ENCODE results near the gene CCL4. TPM values are rescaled to one million over a fixed set of nuclear protein-coding genes. Genes with fewer than 3 reads are reported as not detected.

CCL4 gene
- total RNA-seq, 4 donors from 2014 or later: 0.90 to 2.4 (median 1.9) TPM; not detected in 1

DNA sequence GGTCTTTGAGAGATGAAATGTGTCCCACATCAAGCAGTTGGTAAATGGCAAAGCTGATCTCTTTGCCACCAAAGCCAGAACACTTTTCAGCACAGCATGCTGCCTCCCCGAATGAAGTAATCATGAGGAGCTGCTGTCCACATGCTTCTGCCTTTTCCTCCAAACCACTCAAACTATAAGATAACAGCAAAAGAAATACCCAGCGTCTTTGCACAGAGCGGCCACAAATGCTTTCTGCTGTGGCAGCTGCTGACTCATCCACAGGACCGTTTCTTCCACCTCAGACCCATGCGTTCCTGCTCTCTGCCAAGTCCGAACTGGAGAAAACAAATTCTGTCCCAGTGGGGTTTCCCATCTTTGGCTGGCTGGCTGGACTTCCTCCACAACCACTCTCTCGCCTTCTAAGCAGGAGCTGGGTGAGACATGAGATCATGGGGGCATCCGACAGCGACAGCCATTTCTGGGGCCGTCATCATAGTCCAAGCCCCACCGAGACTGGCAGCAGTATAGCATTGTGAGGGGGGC is 45.7 kb downstream of the CCL4 start:
- no peak for TF ChIP-seq EP300 (IDR thresholded peaks at IDR 0.05)
- peak in 1 of 5 experiments; percentile 1 for TF ChIP-seq CTCF (IDR thresholded peaks at IDR 0.05)
- WGBS, 2 donors: 48 to 51% methylated on average over 11 of the region's 11 CpGs
- H3K36me3 ChIP-seq: no peaks in the 10 kb centered on the region
- H3K4me3 ChIP-seq: no peak overlapping the region
- no peaks in the 10 kb centered on the region for H3K9me3 ChIP-seq
- peaks cover 0 to 4% of the 10 kb centered on the region in 2 donors for H3K27me3 ChIP-seq
- peaks cover 0 to 13% (median 3%) of the 10 kb centered on the region in 4 donors for H3K4me1 ChIP-seq
- H3K27ac ChIP-seq: no peak overlapping the region
- DNase-seq (ENCODE audit: low spot score in 2 of 2): peak; percentile 28 to 56

GRCh38 chr17:36151891-36152638 is 48.4 kb downstream of the CCL4 start:
- peaks cover 0 to 13% (median 3%) of the 10 kb centered on the region in 4 donors for H3K4me1 ChIP-seq
- no peaks in the 10 kb centered on the region for H3K9me3 ChIP-seq
- H3K4me3 ChIP-seq: no peak overlapping the region
- DNase-seq (ENCODE audit: low spot score in 2 of 2): peak in 1 of 2 donors; percentile 4
- H3K36me3 ChIP-seq: no peaks in the 10 kb centered on the region
- peaks cover 0 to 6% of the 10 kb centered on the region in 2 donors for H3K27me3 ChIP-seq
- no peak for TF ChIP-seq CTCF (IDR thresholded peaks at IDR 0.05)
- TF ChIP-seq POLR2A (IDR thresholded peaks at IDR 0.05): no peak
- no peak for TF ChIP-seq EP300 (IDR thresholded peaks at IDR 0.05)
- 69 to 72% methylated on average over 4 of the region's 4 CpGs for WGBS, 2 donors
- no peak overlapping the region for H3K27ac ChIP-seq

DNA sequence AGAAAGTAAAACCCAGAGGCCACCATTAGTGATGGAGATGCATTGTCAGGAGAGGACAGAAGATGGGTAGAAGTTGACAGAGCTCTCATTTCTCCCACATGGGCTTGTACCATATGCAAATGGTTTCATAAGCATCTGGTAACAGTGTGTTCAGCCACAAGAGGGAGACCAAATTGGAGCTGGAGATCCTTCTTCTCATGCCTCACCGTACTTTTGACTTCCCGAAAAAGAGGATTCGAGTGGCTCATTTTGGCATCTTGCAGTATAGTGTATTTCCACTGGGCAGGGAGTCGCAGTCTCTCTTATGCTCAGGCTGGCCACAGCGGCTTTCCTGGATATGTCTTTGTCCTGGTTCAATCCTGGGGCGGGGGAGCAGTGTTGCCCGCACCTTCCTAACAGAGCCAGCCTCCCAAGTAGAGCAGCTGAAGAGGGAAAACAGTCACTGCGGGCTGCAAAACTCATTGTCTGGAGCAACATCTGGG is 49.1 kb downstream of the CCL4 start:
- Histone ChIP-seq H3K36me3 (no peaks in the 10 kb centered on the region), H3K9me3 (no peaks in the 10 kb centered on the region), H3K27me3 (peaks cover 0 to 6% of the 10 kb centered on the region in 2 donors), H3K4me1 (peaks cover 0 to 13% (median 3%) of the 10 kb centered on the region in 4 donors), H3K4me3 (no peak overlapping the region), H3K27ac (no peak overlapping the region)
- 81 to 89% methylated on average over 8 of the region's 8 CpGs for WGBS, 2 donors
- DNase-seq (ENCODE audit: low spot score in 2 of 2): peak in 1 of 2 donors; percentile 5
- TF ChIP-seq CTCF (IDR thresholded peaks at IDR 0.05) (no peak), EP300 (IDR thresholded peaks at IDR 0.05) (no peak), POLR2A (IDR thresholded peaks at IDR 0.05) (no peak)

DNA sequence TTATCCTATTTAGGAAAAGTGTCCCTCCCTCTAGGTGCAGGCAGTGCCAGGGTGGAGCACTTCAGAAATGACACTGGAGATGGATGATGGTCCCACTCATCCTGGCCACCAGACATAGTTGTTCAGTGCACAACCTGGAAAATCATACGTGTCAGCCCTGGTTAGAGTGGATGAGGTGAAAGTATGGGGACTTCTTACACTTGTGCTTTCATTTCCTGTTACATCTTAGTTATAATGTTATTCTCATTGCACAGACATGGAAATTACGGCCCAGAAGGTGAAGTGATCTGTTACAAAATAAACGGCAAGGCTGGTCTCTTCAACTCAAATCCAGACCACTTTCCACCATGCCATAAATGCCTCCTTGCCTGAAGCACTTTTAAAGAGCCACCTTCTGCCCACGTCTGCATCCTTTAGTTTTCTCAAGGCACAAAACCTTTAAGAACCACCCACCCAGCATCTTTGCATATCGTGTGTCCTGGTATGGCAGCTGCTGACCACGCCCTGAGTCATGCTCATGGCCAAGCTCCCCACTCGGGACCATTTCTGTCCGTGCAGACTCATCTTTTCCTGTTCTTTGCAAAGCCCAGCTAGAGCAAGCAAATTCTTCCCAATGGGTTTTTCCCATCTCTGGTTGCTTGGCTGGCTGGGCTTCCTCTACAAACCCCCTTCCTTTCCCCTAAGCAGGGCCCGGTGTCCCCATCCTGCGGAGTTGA is 50.4 kb downstream of the CCL4 start:
- H3K27ac ChIP-seq: no peak overlapping the region
- DNase-seq (ENCODE audit: low spot score in 2 of 2): peak in 1 of 2 donors; percentile 3

More for the DNA sequence above, 50.4 kb downstream of the CCL4 start:
- TF ChIP-seq CTCF (IDR thresholded peaks at IDR 0.05) (no peak), EP300 (IDR thresholded peaks at IDR 0.05) (no peak), POLR2A (IDR thresholded peaks at IDR 0.05) (no peak)
- Histone ChIP-seq H3K4me3 (no peak overlapping the region), H3K9me3 (no peaks in the 10 kb centered on the region), H3K36me3 (no peaks in the 10 kb centered on the region), H3K27me3 (peaks cover 0 to 6% of the 10 kb centered on the region in 2 donors), H3K4me1 (peaks cover 0 to 9% (median 3%) of the 10 kb centered on the region in 4 donors)
- 67 to 71% methylated on average over 10 of the region's 10 CpGs for WGBS, 2 donors

Small RNA genes within 50 kb of the gene (small RNA-seq; reads per million reads assigned to genes)
- not detected for gene RN7SL301P

Other genes with a start within 250 kb of the CCL4 start
- gene HEATR9, start 234.9 kb upstream of the CCL4 start, total RNA-seq: not detected
- gene CCL5, start 223.5 kb upstream of the CCL4 start, total RNA-seq: 1 to 10 TPM in 3 of 4 donors, not detected in 1; 1.1 to 3.8 (median 1.4) TPM
- not detected for gene RDM1, start 173.1 kb upstream of the CCL4 start, total RNA-seq
- not detected for gene LYZL6, start 160.1 kb upstream of the CCL4 start, total RNA-seq
- not detected for gene CCL16, start 122.3 kb upstream of the CCL4 start, total RNA-seq
- gene CCL14, start 117.1 kb upstream of the CCL4 start, total RNA-seq: 10 to 100 TPM; 14.4 to 62.6 (median 25.8) TPM
- not detected for gene CCL15, start 102.3 kb upstream of the CCL4 start, total RNA-seq
- gene CCL23, start 85.9 kb upstream of the CCL4 start, total RNA-seq: 10 to 100 TPM in 2 of 4 donors, 1 to 10 TPM in 2; 3.1 to 36.9 (median 15.9) TPM
- 1 to 10 TPM in 1 of 4 donors, not detected in 3; 4.5 TPM for gene CCL18, start 39.6 kb upstream of the CCL4 start, total RNA-seq
- gene CCL3, start 13.7 kb upstream of the CCL4 start, total RNA-seq: 1 to 10 TPM in 1 of 4 donors, not detected in 3; 3.6 TPM
- gene TBC1D3B, start 72.8 kb downstream of the CCL4 start, total RNA-seq: 1 to 10 TPM in 2 of 4 donors, not detected in 2; 1.0 to 4.5 TPM
- not detected for gene CCL3L1, start 92.9 kb downstream of the CCL4 start, total RNA-seq
- gene CCL4L2, start 107.2 kb downstream of the CCL4 start, total RNA-seq: 1 to 10 TPM in 1 of 4 donors, not detected in 3; 1.5 TPM
- 1 to 10 TPM in 1 of 4 donors, not detected in 3; 2.7 TPM for gene TBC1D3I, start 160.7 kb downstream of the CCL4 start, total RNA-seq
- not detected for gene TBC1D3G, start 220.1 kb downstream of the CCL4 start, total RNA-seq

All from tibial nerve (tissue), 4 donors.